A673 (cell line): ENCODE data around the gene ARHGEF1. TPM values are rescaled to one million over a fixed set of nuclear protein-coding genes. Genes with fewer than 3 reads are reported as not detected.

Source experiments
- BruUV-seq: library from RNA; stranded (reverse); fragments of 400-500 nt; replicated peaks from 2 replicates; lab custom pipeline; 2021; lab: Mats Ljungman, UMichigan
- CTCF ChIA-PET: fragments of 300-600 bp; sonication (Branson Sonifier 250); formaldehyde crosslinking; loops from one replicate; lab custom pipeline; 2022; ENCODE audit warnings: antibody characterized with exemption; lab: Charles Lee
- POLR2A ChIA-PET: fragments of 300-600 bp; sonication (Branson Sonifier 250); formaldehyde crosslinking; loops from one replicate; lab custom pipeline; 2022; ENCODE audit warnings: antibody characterized with exemption; ENCODE audit not compliant: low non-redundant PET; lab: Charles Lee
- DNase-seq: peaks from one replicate; pipeline ENCODE4 v3.0.0-alpha.2; 2015; ENCODE audit warnings: low spot score
- H3K27ac ChIP-seq: fragments of 200-600 bp; sonication (generic); 2 replicates; pipeline ENCODE4 v1.5.1; 2016; ENCODE audit warnings: mixed run types, low read depth, mild to moderate bottlenecking, mixed read lengths, antibody characterized with exemption, low read length; ENCODE audit not compliant: poor library complexity, severe bottlenecking
- H3K27me3 ChIP-seq: fragments of 200-600 bp; sonication (generic); replicated peaks from 2 replicates; pipeline ENCODE4 v1.6.1; 2017; ENCODE audit warnings: mixed run types, low read depth, mild to moderate bottlenecking, mixed read lengths, antibody characterized with exemption, low read length; ENCODE audit not compliant: insufficient read depth, poor library complexity
- H3K36me3 ChIP-seq: fragments of 200-600 bp; sonication (generic); 2 replicates; pipeline ENCODE4 v1.6.1; 2016; ENCODE audit warnings: mixed run types, mild to moderate bottlenecking, mixed read lengths, antibody characterized with exemption, low read length; ENCODE audit not compliant: insufficient read depth, poor library complexity, severe bottlenecking
- H3K4me1 ChIP-seq: fragments of 200-600 bp; sonication (generic); 2 replicates; pipeline ENCODE4 v1.6.1; 2017; ENCODE audit warnings: mixed run types, mild to moderate bottlenecking, mixed read lengths, antibody characterized with exemption, low read length; ENCODE audit not compliant: insufficient read depth, poor library complexity, severe bottlenecking
- H3K4me3 ChIP-seq: fragments of 200-600 bp; sonication (generic); 2 replicates; pipeline ENCODE4 v1.5.1; 2016; ENCODE audit warnings: low read depth, mixed run types, mild to moderate bottlenecking, mixed read lengths, low read length; ENCODE audit not compliant: poor library complexity, severe bottlenecking
- H3K9me3 ChIP-seq: fragments of 200-600 bp; sonication (generic); 2 replicates; pipeline ENCODE4 v1.6.1; 2016; ENCODE audit warnings: mixed run types, low read depth, mild to moderate bottlenecking, mixed read lengths, antibody characterized with exemption, low read length; ENCODE audit not compliant: poor library complexity, severe bottlenecking
- EZH2 ChIP-seq: fragments of 200-600 bp; sonication (generic); IDR thresholded peaks from 2 replicates; pipeline ENCODE4 v1.6.1; 2017; ENCODE audit warnings: borderline replicate concordance, low read depth, mild to moderate bottlenecking, mixed read lengths, antibody characterized with exemption, low read length; ENCODE audit not compliant: poor library complexity, severe bottlenecking
- intact Hi-C: fragments of 100-400 bp; cut with micrococcal nuclease; formaldehyde crosslinking; loops from one replicate; pipeline ENCODE4 v1.10.0; 2022; ENCODE audit not compliant: unreplicated experiment
- total RNA-seq: library from RNA; stranded (reverse); gene quantifications from 2 replicates; pipeline ENCODE4 v1.2.3, GENCODE V29; 2021
- TF ChIP-seq, protein P1 (sequence below): fragments of 300-800, 200-600 bp; sonication (generic); conservative IDR thresholded peaks from 2 replicates; pipeline ENCODE4 v1.5.1; 2017; ENCODE audit warnings: low read depth, mild to moderate bottlenecking, antibody characterized with exemption, low read length, moderate library complexity, mixed read lengths

ARHGEF1 gene
- total RNA-seq, 1 experiment from 2014 or later = 164 TPM

- no peak for DNase-seq
- ChIA-PET CTCF (no interaction called here), POLR2A (no interaction called here)
- Histone ChIP-seq H3K36me3 (peaks cover 79% of the 10 kb centered on the region), H3K4me3 (no peak overlapping the region), H3K27ac (no peak overlapping the region), H3K9me3 (no peaks in the 10 kb centered on the region), H3K27me3 (no peaks in the 10 kb centered on the region), H3K4me1 (no peaks in the 10 kb centered on the region)
- BruUV-seq = no TSS peak
- intact Hi-C loops = no loop called here
- TF ChIP-seq EZH2 = no peak
- TF ChIP-seq, protein P1, sequence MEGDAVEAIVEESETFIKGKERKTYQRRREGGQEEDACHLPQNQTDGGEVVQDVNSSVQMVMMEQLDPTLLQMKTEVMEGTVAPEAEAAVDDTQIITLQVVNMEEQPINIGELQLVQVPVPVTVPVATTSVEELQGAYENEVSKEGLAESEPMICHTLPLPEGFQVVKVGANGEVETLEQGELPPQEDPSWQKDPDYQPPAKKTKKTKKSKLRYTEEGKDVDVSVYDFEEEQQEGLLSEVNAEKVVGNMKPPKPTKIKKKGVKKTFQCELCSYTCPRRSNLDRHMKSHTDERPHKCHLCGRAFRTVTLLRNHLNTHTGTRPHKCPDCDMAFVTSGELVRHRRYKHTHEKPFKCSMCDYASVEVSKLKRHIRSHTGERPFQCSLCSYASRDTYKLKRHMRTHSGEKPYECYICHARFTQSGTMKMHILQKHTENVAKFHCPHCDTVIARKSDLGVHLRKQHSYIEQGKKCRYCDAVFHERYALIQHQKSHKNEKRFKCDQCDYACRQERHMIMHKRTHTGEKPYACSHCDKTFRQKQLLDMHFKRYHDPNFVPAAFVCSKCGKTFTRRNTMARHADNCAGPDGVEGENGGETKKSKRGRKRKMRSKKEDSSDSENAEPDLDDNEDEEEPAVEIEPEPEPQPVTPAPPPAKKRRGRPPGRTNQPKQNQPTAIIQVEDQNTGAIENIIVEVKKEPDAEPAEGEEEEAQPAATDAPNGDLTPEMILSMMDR = no peak
Observed at GRCh38 chr19:41901707-41902360, 18.9 kb downstream of the ARHGEF1 start.

DNA sequence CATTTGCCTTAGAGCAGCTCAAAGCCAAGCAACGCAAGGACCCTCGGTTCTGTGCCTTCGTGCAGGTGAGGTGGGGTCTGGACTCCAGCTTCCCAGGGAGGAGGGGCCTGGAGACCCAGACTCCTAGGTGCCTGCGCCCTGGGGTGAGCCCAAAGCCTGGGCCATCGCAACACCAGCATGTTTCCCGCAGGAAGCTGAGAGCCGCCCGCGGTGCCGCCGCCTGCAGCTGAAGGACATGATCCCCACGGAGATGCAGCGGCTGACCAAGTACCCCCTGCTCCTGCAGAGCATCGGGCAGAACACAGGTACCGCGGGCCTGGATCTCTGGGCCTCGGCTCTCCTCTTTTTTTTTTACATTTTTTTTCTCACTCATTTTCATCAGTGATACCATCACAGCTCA, 19.6 kb downstream of the ARHGEF1 start:
- POLR2A ChIA-PET = no interaction called here
- no TSS peak for BruUV-seq
- H3K27me3 ChIP-seq = no peaks in the 10 kb centered on the region
- CTCF ChIA-PET = no interaction called here
- no peaks in the 10 kb centered on the region for H3K4me1 ChIP-seq
- H3K4me3 ChIP-seq = no peak overlapping the region
- intact Hi-C loops = no loop called here
- H3K36me3 ChIP-seq = peaks cover 77% of the 10 kb centered on the region
- H3K27ac ChIP-seq = no peak overlapping the region
- no peaks in the 10 kb centered on the region for H3K9me3 ChIP-seq
- TF ChIP-seq EZH2 = no peak
- TF ChIP-seq, protein P1 = no peak
- no peak for DNase-seq

DNA sequence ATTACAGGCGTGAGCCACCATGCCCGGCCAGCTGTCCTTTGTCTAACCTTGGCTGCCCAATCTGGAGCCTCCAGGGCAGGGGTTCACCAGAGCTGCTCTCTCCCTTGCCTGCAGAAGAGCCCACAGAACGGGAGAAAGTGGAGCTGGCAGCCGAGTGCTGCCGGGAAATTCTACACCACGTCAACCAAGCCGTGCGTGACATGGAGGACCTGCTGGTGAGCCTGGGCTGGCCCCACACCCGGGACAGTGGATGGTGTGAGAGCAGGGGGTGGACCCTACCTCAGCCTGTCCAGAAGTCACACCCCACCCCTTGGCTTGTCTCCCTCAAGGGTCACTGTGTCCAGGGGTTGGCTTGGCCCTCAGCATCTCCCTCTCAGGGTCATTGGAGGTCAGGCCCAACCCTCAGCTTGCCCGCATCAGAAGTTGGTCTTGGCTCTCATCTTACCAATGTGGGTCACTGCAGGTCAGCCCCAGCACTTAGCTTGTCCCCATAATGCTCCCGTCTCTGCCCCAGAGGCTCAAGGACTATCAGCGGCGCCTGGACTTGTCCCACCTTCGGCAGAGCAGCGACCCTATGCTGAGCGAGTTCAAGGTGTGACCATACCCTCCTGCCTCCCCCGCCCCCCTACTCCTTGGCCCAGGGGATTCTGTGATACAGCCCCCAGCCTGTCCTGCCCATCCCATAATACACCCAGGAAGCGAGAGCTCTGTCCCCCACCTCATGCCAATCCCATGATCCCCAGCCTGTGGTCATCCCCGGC, 20.4 kb downstream of the ARHGEF1 start:
- no peak overlapping the region for H3K27ac ChIP-seq
- POLR2A ChIA-PET = interaction anchor here (0.6 kb wide), 1 partner anchor 101 kb away, joined by 3 read pairs; no protein-coding TSS in a partner anchor
- intact Hi-C loops = no loop called here
- CTCF ChIA-PET = no interaction called here
- no peak overlapping the region for H3K4me3 ChIP-seq
- no peak for DNase-seq
- no peaks in the 10 kb centered on the region for H3K4me1 ChIP-seq
- H3K9me3 ChIP-seq = no peaks in the 10 kb centered on the region
- H3K36me3 ChIP-seq = peaks cover 69% of the 10 kb centered on the region
- no TSS peak for BruUV-seq
- TF ChIP-seq EZH2 = no peak
- TF ChIP-seq, protein P1 = no peak
- no peaks in the 10 kb centered on the region for H3K27me3 ChIP-seq
